SK-N-SH treated with all-trans-retinoic acid at 6 μM for 48 hours (cell line): ENCODE data around the gene PAPPA.

ENCODE experiments used
- ATAC-seq: fragments of 200-7000 bp; cut with Tn5 transposase; 3 replicates; pipeline ENCODE4 v1.9.1; 2020; ENCODE audit warnings: mild to moderate bottlenecking, moderate library complexity
- ARNTL ChIP-seq: fragments of 450-650 bp; formaldehyde crosslinking; IDR thresholded peaks from 2 replicates; pipeline ENCODE4 v1.5.0; 2020; ENCODE audit warnings: low read depth, mild to moderate bottlenecking, moderate library complexity, borderline replicate concordance
- BACH2 ChIP-seq: fragments of 250-450 bp; sonication (Bioruptor Pico); IDR thresholded peaks from 2 replicates; pipeline ENCODE4 v1.9.0; 2021; ENCODE audit warnings: mild to moderate bottlenecking, borderline replicate concordance
- CREB5 ChIP-seq: fragments of 250-450 bp; sonication (Bioruptor Pico); IDR thresholded peaks from 2 replicates; pipeline ENCODE4 v1.5.1; 2020; ENCODE audit warnings: low read depth, mild to moderate bottlenecking, moderate library complexity
- CSDC2 ChIP-seq: fragments of 250-450 bp; sonication (Bioruptor Pico); IDR thresholded peaks from 2 replicates; pipeline ENCODE4 v1.5.0; 2020; ENCODE audit warnings: mild to moderate bottlenecking, moderate library complexity
- CSRNP3 ChIP-seq: fragments of 250-450 bp; sonication (Bioruptor Pico); IDR thresholded peaks from 2 replicates; pipeline ENCODE4 v1.5.1; 2021; ENCODE audit warnings: mild to moderate bottlenecking, moderate library complexity
- ESRRG ChIP-seq: fragments of 250-450 bp; sonication (Bioruptor Pico); IDR thresholded peaks from 2 replicates; pipeline ENCODE4 v1.6.1; 2021; ENCODE audit warnings: mild to moderate bottlenecking
- GLIS3 ChIP-seq: fragments of 250-450 bp; sonication (Bioruptor Pico); IDR thresholded peaks from 2 replicates; pipeline ENCODE4 v1.5.0; 2020; ENCODE audit warnings: mild to moderate bottlenecking, moderate library complexity
- ISL1 ChIP-seq: fragments of 250-450 bp; sonication (Bioruptor Pico); IDR thresholded peaks from 2 replicates; pipeline ENCODE4 v2.1.2; 2022; ENCODE audit warnings: mild to moderate bottlenecking, moderate library complexity
- OSR1 ChIP-seq: fragments of 250-450 bp; sonication (Bioruptor Pico); IDR thresholded peaks from 2 replicates; pipeline ENCODE4 v1.8.0; 2022; ENCODE audit warnings: moderate library complexity, mild to moderate bottlenecking, inconsistent platforms
- POU6F1 ChIP-seq: fragments of 250-450 bp; sonication (Bioruptor Pico); IDR thresholded peaks from 2 replicates; pipeline ENCODE4 v1.8.0; 2021; ENCODE audit warnings: low read depth, mild to moderate bottlenecking, moderate library complexity, borderline replicate concordance
- PPARA ChIP-seq: fragments of 250-450 bp; sonication (Bioruptor Pico); IDR thresholded peaks from 2 replicates; pipeline ENCODE4 v1.5.0; 2020; ENCODE audit warnings: mild to moderate bottlenecking, borderline replicate concordance
- RARB ChIP-seq: fragments of 250-450 bp; sonication (Bioruptor Pico); IDR thresholded peaks from 2 replicates; pipeline ENCODE4 v1.8.0; 2021; ENCODE audit warnings: mild to moderate bottlenecking, moderate library complexity
- SNAI2 ChIP-seq: fragments of 250-450 bp; sonication (Bioruptor Pico); IDR thresholded peaks from 2 replicates; pipeline ENCODE4 v1.5.0; 2020; ENCODE audit warnings: mild to moderate bottlenecking, moderate library complexity
- TCF4 ChIP-seq: fragments of 250-450 bp; sonication (Bioruptor Pico); IDR thresholded peaks from 2 replicates; pipeline ENCODE4 v1.8.0; 2021; ENCODE audit warnings: mild to moderate bottlenecking, moderate library complexity, borderline replicate concordance
- TSHZ2 ChIP-seq: fragments of 250-450 bp; sonication (Bioruptor Pico); IDR thresholded peaks from 2 replicates; pipeline ENCODE4 v1.5.0; 2020; ENCODE audit warnings: mild to moderate bottlenecking, moderate library complexity
- ZC3H10 ChIP-seq: fragments of 250-450 bp; sonication (Bioruptor Pico); IDR thresholded peaks from 2 replicates; pipeline ENCODE4 v1.5.1; 2021; ENCODE audit warnings: mild to moderate bottlenecking, moderate library complexity
- ZFP3 ChIP-seq: fragments of 250-450 bp; sonication (Bioruptor Pico); IDR thresholded peaks from 2 replicates; pipeline ENCODE4 v1.5.0; 2020; ENCODE audit warnings: mild to moderate bottlenecking, moderate library complexity
- ZFP30 ChIP-seq: fragments of 450-650 bp; formaldehyde crosslinking; IDR thresholded peaks from 2 replicates; pipeline ENCODE4 v1.5.0; 2022; ENCODE audit warnings: mild to moderate bottlenecking, moderate library complexity
- ZNF565 ChIP-seq: fragments of 450-650 bp; formaldehyde crosslinking; conservative IDR thresholded peaks from 2 replicates; pipeline ENCODE4 v1.5.0; 2020; ENCODE audit warnings: low read depth, mild to moderate bottlenecking, moderate library complexity
- ZNF70 ChIP-seq: fragments of 450-650 bp; formaldehyde crosslinking; IDR thresholded peaks from 2 replicates; pipeline ENCODE4 v1.5.0; 2020; ENCODE audit warnings: mild to moderate bottlenecking, moderate library complexity
- ZNF8 ChIP-seq: fragments of 450-650 bp; formaldehyde crosslinking; IDR thresholded peaks from 2 replicates; pipeline ENCODE4 v1.5.0; 2020; ENCODE audit warnings: mild to moderate bottlenecking, moderate library complexity
- TF ChIP-seq, protein P1 (sequence below): fragments of 250-450 bp; sonication (Bioruptor Pico); IDR thresholded peaks from 2 replicates; pipeline ENCODE4 v1.8.0; 2020; ENCODE audit warnings: mild to moderate bottlenecking, moderate library complexity, borderline replicate concordance

Gene PAPPA

GRCh38 chr9:116340270-116340669 lies 186.7 kb downstream of the PAPPA start:
- no peak for ATAC-seq
- TF ChIP-seq ZNF70 (CRISPR knock-in tag), result no peak
- TF ChIP-seq ZNF565 (CRISPR knock-in tag), result no peak
- no peak for TF ChIP-seq TCF4
- no peak for TF ChIP-seq PPARA (CRISPR knock-in tag)
- TF ChIP-seq SNAI2 (CRISPR knock-in tag), result no peak
- no peak for TF ChIP-seq OSR1 (CRISPR knock-in tag)
- TF ChIP-seq CREB5 (CRISPR knock-in tag), result no peak
- no peak for TF ChIP-seq CSRNP3 (CRISPR knock-in tag)
- no peak for TF ChIP-seq POU6F1 (CRISPR knock-in tag)
- TF ChIP-seq ZNF8 (CRISPR knock-in tag), result no peak

DNA sequence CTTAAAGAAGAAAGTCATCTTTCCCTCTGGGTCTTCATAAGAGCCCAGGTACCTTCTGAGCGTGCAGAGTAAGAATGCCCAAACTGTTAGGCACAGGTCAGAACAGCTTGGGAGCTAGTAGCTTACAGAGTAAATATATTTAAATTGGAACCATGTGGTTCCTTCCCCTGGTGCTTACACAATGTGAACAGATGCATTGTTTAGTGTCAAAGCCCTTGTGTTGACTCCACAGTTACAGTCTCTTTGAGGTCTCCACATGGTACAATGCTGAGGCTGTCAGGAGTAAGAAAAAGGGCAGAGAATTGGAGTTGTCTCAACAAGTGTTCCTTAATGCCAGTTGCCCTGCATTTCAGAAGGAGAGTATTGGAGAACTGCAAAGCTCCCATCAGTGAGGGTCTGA lies 188.5 kb downstream of the PAPPA start:
- TF ChIP-seq TCF4, result no peak
- no peak for TF ChIP-seq BACH2 (CRISPR knock-in tag)
- TF ChIP-seq RARB (CRISPR knock-in tag), result no peak
- TF ChIP-seq ZFP3 (CRISPR knock-in tag), result no peak
- no peak for TF ChIP-seq CSDC2 (CRISPR knock-in tag)
- no peak for TF ChIP-seq ISL1 (CRISPR knock-in tag)
- no peak for TF ChIP-seq ZNF70 (CRISPR knock-in tag)
- TF ChIP-seq ZFP30 (CRISPR knock-in tag), result no peak
- no peak for TF ChIP-seq ZNF8 (CRISPR knock-in tag)
- TF ChIP-seq ARNTL, result no peak
- no peak for TF ChIP-seq ZC3H10
- TF ChIP-seq ESRRG (CRISPR knock-in tag), result no peak
- TF ChIP-seq OSR1 (CRISPR knock-in tag), result no peak
- TF ChIP-seq, protein P1, sequence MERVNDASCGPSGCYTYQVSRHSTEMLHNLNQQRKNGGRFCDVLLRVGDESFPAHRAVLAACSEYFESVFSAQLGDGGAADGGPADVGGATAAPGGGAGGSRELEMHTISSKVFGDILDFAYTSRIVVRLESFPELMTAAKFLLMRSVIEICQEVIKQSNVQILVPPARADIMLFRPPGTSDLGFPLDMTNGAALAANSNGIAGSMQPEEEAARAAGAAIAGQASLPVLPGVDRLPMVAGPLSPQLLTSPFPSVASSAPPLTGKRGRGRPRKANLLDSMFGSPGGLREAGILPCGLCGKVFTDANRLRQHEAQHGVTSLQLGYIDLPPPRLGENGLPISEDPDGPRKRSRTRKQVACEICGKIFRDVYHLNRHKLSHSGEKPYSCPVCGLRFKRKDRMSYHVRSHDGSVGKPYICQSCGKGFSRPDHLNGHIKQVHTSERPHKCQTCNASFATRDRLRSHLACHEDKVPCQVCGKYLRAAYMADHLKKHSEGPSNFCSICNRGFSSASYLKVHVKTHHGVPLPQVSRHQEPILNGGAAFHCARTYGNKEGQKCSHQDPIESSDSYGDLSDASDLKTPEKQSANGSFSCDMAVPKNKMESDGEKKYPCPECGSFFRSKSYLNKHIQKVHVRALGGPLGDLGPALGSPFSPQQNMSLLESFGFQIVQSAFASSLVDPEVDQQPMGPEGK (CRISPR knock-in tag), result no peak
- no peak for TF ChIP-seq GLIS3 (CRISPR knock-in tag)
- no peak for TF ChIP-seq POU6F1 (CRISPR knock-in tag)
- no peak for TF ChIP-seq TSHZ2 (CRISPR knock-in tag)
- TF ChIP-seq PPARA (CRISPR knock-in tag), result no peak
- TF ChIP-seq, all 23 proteins: peak for 0
- peak; percentile 37; the same call in 1 of the 3 replicates for ATAC-seq
